GM10847 (cell line): ENCODE results near the gene FAM186B.

Experiments
- POLR2A ChIP-seq: IDR thresholded peaks from 2 replicates; pipeline ENCODE4 v1.6.1; 2011; ENCODE audit not compliant: insufficient read length; ENCODE audit errors: extremely low read depth

FAM186B gene

DNA sequence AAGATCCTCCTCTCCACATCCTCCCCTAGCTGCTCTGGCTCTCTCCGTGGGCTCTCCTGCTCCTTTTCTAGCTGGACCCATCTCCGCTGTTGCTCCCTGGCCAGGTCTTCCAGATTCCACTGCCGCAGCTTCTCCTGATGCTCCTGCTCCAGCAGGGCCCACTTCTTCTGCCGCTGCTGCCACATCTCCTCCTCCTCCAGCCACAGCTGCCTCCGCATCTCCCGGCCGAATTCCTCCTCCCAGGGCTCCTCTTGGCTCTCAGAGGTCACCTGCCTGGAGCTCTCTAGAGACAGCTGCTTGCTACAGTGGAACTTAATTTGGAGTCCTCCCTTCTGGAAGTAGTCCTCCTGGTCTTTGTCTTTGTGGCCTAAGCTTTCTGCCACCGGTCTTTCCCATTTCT, 5.5 kb downstream of the FAM186B start:
- TF ChIP-seq POLR2A, result no peak

DNA sequence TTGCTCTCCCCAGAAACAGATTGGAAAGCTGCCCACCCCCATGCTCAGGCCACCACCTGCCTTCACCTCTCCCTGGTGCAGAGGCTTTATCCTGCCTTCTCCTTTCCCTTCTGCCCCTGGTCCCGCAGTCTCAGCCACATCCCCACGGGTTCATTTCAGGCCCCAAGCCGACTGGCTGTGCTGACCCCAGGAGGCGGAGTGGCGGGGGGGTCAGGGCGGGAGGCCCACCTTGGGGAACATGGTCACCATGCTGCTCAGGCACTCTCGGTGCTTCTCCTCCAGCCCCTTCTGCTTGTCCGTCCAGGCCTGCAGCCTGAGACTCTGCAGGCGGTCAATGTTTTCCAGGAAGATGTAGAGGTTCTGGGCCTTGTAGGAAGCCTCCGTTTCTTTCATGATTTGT, 6.9 kb downstream of the FAM186B start:
- TF ChIP-seq POLR2A, result no peak

DNA sequence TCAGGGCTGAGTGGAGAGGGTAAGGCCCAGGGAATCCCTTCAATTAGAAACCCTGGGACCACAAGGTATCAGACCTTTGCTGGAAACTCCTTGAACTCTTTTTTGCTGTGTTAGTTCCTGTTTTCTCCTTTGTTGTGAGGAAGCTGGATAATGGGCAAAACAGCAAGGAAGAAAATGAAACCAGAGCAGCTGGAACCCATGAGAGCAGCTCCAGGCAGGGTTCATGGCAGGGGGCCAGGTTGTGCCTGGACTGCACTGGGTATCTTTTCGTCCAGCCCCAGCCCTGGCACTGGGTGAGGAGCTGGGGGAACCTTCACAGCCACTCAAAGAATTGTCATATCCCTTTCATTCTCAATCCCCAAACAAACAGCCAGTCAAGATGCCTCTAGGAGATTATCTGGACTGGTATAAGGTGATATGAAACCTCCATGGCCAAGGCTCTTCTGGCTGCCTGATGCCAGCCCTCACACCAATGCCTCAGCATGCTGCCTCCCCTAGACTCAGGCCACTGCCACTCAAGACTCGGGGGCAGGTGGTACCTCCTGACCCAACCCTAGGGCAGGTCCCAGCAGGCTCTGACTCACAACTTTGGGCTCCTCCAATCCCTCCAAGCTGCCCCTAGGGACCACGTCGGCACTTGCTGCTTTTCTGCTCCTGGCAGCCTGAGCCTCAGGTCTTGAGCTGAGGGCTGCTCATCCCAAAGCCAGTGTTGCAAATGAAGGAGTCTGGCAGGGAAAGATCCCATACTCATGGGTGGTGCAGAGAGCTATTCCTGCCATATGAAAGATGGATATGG, 16.5 kb downstream of the FAM186B start:
- no peak for TF ChIP-seq POLR2A

DNA sequence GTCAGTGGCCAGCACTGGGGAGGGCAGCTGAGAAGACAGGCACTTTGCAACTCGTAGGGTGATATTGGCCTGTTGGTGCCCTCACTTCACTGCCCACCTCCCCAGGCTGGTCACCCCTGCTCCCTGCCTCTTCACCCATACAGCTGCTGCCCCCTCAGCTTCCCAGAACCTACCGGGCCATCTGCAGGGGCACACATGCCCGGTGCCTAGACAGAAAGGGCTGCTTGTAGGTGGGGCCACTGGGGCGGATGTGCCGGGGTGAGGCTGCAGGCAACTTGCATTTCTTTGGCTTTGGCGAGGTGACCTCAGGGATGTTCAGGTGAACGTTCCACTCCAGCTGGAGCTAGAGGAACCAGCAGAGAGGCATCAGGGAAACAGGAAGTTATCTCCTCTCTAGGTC, 17.2 kb downstream of the FAM186B start:
- no peak for TF ChIP-seq POLR2A

DNA sequence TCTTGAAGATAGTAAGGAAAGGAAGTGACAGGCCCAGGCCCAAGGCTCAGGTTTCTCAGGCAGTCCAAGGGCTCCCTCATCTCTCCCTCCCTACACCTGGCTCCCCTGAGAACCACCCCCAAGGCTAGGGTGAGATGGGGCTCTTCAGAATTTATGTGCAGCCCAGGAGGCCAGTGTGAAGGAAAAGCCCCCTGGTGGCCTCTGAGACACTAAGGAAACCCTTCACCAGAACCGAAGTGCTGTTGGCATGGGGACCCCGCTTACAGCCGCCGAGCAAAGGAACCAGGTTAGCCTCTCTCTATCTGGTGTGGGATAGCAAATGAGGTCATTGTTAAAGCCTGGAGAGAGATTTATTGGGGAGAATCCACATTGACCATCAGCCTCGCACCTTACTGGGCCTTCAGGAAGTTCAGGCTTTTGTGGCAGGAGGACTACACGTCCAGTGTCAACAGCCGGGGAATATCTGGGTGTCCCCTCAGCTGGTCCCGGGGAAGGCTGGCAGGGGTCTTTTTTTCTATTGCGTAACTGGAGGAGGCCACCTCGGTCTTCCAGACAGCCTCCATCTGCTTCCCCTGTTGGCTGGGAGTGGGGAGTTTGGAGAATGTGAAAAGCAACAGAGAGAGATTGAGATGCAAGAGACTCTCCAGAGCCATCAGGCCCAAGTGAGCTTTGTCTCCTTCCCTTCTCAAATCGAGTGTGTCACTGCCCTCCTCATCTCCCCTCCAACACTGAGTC, 18.1 kb downstream of the FAM186B start:
- TF ChIP-seq POLR2A, result no peak

DNA sequence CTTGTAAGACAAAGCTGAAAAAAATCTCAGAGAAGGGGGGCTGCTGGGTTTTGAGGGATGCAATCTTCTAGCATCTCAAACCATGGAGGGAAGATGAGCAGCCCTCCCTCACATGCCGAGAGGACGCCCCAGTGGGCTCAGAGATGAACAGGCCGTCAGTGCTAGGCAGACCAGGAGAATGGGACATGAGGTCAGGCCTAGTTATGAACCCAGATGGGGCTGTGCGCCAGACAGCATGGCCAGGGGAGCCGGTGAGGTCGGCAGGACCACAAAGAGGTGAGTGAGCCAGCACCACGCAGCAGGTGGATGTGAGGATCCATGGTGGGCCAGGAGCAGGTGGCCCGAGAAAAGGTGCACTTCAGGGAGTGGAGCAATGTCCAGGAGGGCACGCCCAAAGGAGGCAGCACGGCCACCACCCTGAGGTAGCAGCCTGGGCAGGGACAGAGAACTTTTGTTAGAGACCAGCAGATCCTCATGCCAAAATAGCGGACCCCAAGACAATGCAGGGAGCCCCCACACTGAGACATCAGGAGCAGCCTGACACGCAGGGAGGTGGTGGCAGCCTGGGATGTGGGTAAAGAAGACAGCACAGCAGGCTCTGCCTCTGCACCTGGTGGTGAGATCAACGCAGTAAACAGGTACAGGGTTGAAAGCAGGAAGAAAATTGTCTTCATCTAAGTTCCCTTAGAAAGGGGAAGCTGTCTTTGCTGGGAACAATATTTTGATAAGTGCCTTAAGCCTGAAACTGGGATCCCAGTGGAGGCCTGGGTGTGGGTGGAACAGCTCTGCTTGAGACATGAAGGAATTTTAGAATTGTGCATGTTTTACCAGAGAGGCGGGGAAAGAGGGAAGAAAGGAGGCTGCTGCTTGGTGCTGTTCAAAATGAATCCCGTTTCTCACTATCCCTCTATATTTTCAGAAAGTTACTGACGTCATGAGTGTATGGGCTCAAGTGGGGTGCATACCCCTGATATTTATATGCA, 19.7 kb downstream of the FAM186B start:
- TF ChIP-seq POLR2A, result no peak

DNA sequence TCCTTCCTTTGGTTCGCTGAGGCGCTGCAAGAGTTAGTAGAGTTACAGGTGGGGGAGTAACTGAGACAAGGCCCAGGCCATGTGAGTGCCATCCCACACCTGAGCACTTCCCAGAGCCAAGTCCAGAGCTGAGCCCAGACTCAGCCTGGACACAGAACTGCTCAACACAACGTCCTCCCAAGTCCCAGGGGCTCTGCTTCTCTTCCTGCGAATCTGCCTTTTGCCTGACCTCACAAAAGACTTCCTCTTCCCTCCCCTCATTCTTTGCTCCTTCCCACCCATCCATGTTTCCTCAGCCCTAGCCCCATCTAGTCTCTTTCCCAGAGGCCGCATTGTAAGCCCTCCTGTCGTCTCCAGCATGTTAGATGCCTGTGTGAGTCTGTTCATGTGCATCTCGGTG, 20.8 kb downstream of the FAM186B start:
- no peak for TF ChIP-seq POLR2A

DNA sequence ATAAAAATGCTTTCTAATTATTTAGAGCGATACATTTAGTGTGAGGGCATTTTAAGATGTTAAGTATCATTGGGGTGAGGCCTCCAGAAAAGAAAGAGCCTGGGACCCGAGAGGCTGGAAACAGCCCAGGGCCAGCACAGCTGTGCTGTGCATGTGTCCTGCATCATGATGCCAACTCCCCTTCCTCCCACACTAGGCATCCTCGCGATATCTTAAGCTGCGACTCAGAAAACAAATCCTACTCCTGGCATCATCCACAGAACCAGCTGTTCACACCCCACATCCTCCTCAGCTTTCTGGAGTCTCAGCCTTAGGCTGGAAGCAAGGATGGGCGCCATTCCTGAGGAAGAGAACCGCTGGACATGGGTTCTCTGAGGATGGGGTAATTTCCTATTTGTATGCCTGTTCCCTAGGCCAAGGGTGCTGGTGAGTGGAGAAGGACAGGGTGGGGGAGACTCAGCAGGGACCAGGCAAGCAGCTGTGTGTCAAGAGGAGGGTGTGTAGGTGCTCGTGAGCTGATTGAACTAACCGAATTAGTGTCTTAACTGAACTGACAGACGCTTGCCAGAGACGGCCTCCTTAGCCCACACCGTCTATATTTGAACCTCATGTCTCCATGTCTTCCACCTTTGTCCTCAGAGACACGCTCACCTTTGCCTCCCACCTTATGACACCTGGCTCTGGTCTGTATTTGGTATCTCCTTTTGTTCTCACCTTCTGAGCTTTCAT, 21.9 kb downstream of the FAM186B start:
- TF ChIP-seq POLR2A, result no peak

DNA sequence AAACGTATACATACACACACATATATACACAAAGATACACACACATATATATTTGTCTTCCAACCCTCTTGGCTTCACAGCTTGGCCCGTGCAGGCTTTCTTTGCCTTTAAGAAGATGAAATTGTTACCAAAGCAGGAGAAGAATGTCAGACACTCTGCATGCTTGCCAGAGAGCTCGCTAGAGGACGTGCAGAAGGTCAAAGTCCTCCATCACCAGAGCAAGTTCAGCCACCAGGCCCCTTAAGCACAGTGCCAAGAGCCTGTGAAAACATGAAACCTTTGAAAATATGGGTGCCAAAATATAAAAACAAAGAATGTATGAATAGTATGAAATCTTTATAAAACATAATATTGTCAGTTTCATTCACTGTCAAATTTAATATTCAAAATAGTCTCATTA, 22.6 kb downstream of the FAM186B start:
- no peak for TF ChIP-seq POLR2A

DNA sequence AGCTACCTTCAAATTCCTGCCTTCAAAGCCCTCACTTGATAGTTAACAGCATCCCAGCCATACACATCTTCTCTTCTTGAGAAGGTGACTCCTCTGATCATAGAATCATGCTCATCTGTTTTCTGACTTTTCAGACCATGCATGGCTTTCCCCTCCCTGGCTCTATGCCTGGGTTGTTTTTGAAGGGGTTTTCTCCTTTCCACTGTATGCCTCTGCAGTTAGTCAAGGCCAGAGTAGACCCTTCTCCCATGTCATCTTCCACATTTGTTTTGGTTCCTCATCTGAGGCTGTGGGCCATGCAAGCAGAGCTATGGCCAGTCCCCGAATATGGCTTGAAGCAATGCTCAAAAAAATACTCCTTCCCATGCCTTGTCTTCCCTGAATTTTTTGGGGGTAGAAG, 23.2 kb downstream of the FAM186B start:
- no peak for TF ChIP-seq POLR2A

DNA sequence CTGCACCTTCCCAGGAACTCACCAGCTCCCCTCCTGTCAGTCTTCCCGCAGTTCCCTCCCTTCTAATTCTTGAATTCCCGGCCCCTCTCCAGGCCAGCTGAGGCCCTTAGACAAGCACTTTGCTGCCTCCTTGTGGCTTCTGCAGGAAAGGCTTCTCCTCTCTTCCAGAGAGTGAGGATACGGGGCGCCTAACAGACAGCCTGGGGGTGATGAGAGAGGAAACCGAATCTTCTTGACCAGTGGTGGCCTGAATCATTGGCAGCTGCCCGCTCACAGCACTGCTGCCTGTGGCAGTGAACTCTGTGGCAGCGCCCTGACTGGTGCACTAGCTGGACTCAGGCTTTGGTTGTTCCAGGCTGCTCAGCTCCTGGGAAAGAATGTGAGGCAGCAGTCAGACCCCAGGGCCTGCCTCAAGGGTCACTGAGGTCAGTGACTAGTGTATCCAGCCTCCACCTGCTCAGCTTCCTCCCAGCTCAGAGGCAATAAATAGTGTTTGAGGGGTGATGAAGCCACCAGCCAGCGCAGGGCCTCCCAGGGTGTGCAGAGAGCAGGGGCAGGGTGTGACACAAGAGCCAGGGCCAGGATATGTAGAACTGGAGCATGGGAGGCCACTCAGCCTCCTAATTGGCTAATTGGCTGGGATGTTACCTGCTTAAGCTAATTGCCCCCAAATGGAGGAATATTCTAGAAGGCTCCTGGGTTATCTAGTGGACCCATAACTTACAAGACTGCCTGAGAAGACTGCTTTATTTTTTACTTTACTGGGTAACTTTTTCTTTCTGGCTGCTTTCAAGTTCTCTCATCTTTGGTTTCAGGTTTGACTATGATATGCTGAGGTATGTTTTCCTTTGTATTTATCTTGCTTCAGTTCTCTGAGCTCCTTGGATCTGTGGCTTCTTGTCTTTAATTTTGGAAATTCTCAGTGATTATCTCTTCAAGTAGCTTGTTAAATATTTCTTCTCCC, 24.6 kb downstream of the FAM186B start:
- no peak for TF ChIP-seq POLR2A

DNA sequence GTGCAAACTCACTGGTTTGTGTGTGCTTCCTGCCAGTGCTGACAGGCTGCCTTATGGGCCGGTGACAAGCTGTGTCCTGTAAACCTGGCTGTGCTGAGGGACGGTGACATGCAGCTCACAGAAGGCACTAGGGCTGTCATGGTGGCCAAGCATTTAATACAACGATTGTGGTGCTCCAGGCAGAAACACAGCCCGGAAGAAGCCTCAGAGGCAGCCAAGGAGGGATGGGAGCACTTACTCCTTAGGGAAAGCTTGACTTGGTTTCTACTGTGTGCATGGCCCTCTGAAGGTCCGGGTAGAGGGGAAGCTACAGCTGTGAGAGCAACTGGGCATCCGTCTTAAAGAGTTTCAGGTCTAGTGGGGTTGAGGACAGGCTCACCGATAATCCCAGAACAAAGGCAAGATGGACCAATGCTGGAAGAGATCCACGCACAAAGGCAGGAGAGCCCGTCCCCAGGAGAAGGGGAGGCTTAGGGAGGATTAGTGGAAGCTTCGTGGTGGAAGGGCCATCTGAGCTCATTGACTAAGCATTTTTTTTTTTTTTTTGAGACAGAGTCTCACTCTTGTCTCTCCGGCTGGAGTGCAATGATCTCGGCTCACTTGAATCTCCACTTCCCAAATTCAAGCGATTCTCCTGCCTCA, 26.8 kb downstream of the FAM186B start:
- no peak for TF ChIP-seq POLR2A
